ENCODE data around the gene PDE6G.

DNA sequence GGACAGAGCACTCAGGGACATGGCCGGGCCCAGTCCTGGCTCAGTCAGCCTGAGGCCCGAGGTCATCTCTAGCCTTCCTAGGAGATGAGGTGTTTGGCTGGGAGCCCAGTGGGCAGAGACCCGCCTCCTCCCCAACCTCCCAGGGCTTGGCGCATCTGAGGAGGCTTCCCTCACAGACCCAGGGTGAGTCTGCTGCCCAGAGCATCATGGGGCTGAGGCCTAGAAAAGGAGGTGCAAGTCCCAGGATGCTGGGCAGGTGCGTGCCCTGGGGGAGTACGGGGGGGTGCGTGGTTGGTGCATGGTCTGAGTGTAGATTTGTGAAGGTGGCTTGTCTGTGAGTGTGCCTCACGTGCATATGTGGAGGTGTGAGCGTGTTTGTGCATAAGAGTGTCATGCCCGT, 4.7 kb downstream of the PDE6G start:
- TF ChIP-seq, protein P1, sequence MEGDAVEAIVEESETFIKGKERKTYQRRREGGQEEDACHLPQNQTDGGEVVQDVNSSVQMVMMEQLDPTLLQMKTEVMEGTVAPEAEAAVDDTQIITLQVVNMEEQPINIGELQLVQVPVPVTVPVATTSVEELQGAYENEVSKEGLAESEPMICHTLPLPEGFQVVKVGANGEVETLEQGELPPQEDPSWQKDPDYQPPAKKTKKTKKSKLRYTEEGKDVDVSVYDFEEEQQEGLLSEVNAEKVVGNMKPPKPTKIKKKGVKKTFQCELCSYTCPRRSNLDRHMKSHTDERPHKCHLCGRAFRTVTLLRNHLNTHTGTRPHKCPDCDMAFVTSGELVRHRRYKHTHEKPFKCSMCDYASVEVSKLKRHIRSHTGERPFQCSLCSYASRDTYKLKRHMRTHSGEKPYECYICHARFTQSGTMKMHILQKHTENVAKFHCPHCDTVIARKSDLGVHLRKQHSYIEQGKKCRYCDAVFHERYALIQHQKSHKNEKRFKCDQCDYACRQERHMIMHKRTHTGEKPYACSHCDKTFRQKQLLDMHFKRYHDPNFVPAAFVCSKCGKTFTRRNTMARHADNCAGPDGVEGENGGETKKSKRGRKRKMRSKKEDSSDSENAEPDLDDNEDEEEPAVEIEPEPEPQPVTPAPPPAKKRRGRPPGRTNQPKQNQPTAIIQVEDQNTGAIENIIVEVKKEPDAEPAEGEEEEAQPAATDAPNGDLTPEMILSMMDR (IDR thresholded peaks at IDR 0.05), result no peak
- no peak for TF ChIP-seq POLR2A (IDR thresholded peaks at IDR 0.05)

Measured in body of pancreas (tissue), 4 donors.